Stimulated activated CD4-positive, alpha-beta T cell treated with anti-CD3 and anti-CD28 coated beads, Interleukin-4, amount 100 ng/mL, for 48 hours (primary cell): Measurements from ENCODE around the gene BABAM2.

Experiments used
- DNase-seq, 2 donors: peaks; one replicate each; pipeline ENCODE4 v3.0.0-alpha.2; 2020; ENCODE audit warnings: low read depth in 2 of 2

Gene BABAM2

GRCh38 chr2:28377984-28378678, 487.6 kb downstream of the BABAM2 start:
- no peak for DNase-seq

DNA sequence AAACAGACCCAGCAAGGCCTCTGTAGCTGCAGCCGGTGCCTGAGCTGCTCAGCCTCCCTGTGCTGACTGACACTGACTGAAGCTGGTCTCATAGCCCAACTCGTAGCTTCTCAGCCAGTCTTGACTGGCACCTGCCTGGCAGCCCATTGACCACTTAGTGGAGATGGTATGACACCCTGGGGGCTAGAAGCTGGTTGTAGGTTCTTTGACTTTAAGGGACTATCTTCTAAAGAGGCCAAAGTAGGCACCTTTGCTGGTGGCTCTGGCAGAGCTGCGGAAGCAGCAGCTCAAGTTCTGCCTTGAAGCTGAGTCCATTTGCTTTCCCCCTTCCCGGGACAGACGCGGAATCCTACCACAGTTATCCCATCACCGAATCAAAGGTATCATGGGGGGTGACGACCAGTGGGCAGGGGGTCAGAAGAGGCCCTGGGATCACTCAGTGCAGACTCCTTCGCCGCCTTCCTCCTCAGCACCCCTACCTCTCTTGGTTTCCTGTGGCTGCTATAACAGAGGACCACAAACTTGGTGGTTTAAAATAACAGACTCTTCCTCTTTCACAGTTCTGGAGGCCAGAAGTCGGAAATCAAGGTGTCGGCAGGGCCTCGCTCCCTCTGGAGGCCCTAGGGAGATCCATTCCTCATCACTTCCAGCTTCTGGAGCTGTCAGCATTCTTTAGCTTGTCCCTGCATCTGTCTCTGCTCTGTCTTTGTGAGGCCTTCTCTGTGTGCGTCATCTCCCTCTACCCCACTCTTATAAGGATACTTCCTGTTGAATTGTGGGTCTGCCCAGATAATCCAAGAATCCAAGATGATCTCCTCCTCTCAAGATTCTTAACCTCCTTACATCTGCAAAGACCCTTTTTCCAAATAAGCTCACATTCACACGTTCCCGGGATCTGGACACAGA, 488.4 kb downstream of the BABAM2 start:
- no peak for DNase-seq

DNA sequence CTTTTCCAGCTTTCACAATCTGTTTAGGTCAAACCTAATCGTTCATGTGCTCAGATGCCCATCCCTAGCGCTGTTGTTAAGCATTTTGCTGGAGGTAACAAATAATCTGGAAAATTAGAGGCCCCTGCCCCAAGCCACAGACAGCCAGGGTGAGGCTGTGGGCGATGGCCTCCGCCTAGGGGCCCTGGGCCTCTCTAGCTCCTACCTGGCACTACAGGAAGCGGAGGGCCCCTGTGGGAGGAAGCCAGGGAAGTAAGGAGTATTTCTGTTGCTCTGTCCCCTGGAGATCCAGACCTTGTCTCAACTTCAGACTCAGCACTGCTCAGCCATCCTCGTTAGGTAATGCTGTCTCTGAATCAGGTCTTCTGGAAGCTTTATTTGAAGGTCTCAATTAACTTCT, 489.7 kb downstream of the BABAM2 start:
- DNase-seq, result no peak

DNA sequence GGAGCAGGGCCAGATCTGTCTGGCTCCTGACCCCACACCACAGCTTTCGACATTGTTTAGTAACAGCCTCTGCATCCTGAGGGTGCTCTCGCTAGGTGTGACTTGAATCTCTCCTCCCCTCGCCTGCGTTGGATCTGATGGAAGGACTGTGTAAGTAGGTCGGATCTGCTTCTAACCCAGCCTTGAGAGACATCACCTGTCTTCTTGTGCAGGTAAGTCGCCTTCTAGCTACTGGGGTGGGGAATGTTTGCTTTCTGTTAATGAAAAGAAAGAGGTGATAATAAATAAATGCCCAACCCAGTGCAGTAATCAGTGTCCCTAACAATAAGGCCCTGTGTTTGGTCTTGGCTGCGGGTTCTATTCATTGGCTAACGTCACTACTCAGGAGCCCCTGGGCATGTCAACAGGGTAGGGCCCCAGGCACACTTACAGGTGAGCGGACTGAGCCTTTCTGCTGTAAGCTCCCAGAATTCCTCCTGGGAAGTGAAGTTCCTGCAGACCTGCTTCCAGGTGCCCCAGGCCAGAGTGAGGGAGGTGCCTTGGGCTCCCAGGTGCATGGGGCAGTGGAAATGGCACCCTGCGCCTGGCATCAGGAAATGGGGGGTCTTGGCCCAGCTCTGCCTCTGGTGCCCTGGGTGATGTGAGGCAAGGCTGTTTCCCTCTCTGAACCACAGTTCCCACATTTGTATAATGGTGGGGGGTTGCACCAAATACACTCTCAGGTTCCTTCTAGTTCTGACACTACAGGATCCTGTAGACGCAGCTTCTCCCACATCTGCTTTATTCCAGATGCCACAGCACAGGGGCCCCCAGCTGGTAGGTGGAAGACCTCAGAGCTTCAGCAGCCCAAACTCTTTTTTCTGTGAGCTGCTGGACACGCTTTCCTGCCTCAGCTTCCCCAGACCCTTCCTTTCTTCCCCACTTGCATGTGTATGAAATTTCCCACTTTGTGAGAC, 491.0 kb downstream of the BABAM2 start:
- no peak for DNase-seq

- DNase-seq, result no peak
Observed at GRCh38 chr2:28382755-28383154, 492.2 kb downstream of the BABAM2 start.

DNA sequence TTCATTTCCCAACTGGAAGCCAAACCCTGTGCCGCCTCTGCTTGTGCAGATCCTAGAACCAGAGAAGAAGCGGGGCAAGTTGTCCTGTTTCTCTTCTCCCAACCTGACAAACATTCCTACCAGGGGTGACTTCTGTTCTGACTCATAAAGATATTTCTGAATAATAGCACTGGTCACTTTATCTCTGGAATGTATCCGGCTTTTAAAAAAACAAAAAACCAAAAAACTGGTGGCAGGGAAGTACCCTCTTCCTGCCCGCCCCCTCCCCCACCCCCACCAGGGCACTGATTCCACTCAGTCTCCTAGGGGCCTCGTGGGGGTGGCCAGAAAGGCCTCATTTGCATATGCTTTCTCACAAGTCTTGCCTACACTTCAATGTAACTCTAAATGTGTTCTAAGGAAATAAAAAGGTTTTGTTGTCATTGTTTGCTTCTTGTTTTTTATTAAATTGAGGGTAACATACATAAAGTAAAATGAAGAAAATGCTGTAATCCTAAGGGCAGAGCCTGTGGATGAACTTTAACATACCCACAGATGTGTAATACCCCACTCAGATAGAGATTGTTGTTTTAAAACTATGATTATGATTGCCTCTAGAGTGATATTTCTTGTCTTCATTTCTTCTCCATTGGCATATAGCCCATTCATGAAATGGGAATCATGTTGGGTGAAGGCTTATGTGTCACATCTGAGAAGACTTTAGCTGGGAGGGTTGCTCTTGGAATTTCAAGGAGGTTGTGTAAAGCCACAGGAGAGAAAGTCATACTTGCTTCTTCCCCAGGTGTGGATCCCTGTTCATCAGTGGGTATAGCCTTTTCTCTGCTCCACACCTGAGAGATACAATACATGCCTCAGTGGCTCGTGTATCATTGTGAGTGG, 496.8 kb downstream of the BABAM2 start:
- no peak for DNase-seq
